Astrocyte (in vitro differentiated cells and primary cell): ENCODE measurements around the gene PVALB. TPM values are rescaled to one million over a fixed set of nuclear protein-coding genes. Genes with fewer than 3 reads are reported as not detected.

Experiments
- DNase-seq: peaks from one replicate; pipeline ENCODE4 v3.0.0-alpha.2; 2010; ENCODE audit warnings: low read depth
- FAIRE-seq: peaks from 2 replicates; lab custom pipeline; 2011; peaks lifted over from hg19 to GRCh38; lab: Jason Lieb, UNC
- H2AFZ ChIP-seq: 2 replicates; pipeline ENCODE4 v1.6.0; 2012; ENCODE audit warnings: low read depth, low read length, inconsistent platforms
- H3K27ac ChIP-seq: 2 replicates; pipeline ENCODE4 v1.5.1; 2011; ENCODE audit warnings: low read depth, low read length, inconsistent platforms
- H3K27me3 ChIP-seq: 2 replicates; pipeline ENCODE4 v1.6.0; 2011; ENCODE audit warnings: low read length, inconsistent platforms; ENCODE audit not compliant: insufficient read depth
- H3K36me3 ChIP-seq: 2 replicates; pipeline ENCODE4 v1.5.1; 2011; ENCODE audit warnings: low read length, inconsistent platforms; ENCODE audit not compliant: insufficient read depth
- H3K4me1 ChIP-seq: 2 replicates; pipeline ENCODE4 v1.5.1; 2011; ENCODE audit warnings: low read length, inconsistent platforms; ENCODE audit not compliant: insufficient read depth
- H3K4me2 ChIP-seq: 2 replicates; pipeline ENCODE4 v1.6.0; 2012; ENCODE audit warnings: low read length, inconsistent platforms
- H3K4me3 ChIP-seq: 2 replicates; pipeline ENCODE4 v1.5.1; 2011; ENCODE audit warnings: low read depth, mild to moderate bottlenecking, low read length, inconsistent platforms; ENCODE audit not compliant: insufficient read depth
- H3K79me2 ChIP-seq: 2 replicates; pipeline ENCODE4 v1.6.0; 2012; ENCODE audit warnings: mild to moderate bottlenecking, low read length, inconsistent platforms; ENCODE audit not compliant: insufficient read depth
- H3K9ac ChIP-seq: 2 replicates; pipeline ENCODE4 v1.6.0; 2012; ENCODE audit warnings: mild to moderate bottlenecking, low read length, inconsistent platforms
- H3K9me3 ChIP-seq: 2 replicates; pipeline ENCODE4 v1.5.1; 2012; ENCODE audit warnings: low read depth, mild to moderate bottlenecking, low read length, inconsistent platforms; ENCODE audit not compliant: insufficient read depth
- H4K20me1 ChIP-seq: 2 replicates; pipeline ENCODE4 v1.6.0; 2012; ENCODE audit warnings: low read length, inconsistent platforms; ENCODE audit not compliant: insufficient read depth
- H3K27ac Mint-ChIP-seq: one replicate; pipeline ENCODE4 v1.8.0; 2021; ENCODE audit warnings: mild to moderate bottlenecking, mixed read lengths; ENCODE audit not compliant: unreplicated experiment
- H3K27me3 Mint-ChIP-seq: one replicate; pipeline ENCODE4 v1.8.0; 2021; ENCODE audit warnings: low read depth, mixed read lengths; ENCODE audit not compliant: unreplicated experiment
- H3K36me3 Mint-ChIP-seq: one replicate; pipeline ENCODE4 v1.8.0; 2021; ENCODE audit warnings: low read depth, mixed read lengths; ENCODE audit not compliant: unreplicated experiment
- H3K4me1 Mint-ChIP-seq: one replicate; pipeline ENCODE4 v1.8.0; 2021; ENCODE audit warnings: low read depth, mixed read lengths; ENCODE audit not compliant: unreplicated experiment
- H3K4me3 Mint-ChIP-seq: one replicate; pipeline ENCODE4 v1.8.0; 2021; ENCODE audit warnings: mild to moderate bottlenecking, moderate library complexity, mixed read lengths; ENCODE audit not compliant: unreplicated experiment
- H3K9me3 Mint-ChIP-seq: one replicate; pipeline ENCODE4 v1.8.0; 2021; ENCODE audit warnings: mild to moderate bottlenecking, mixed read lengths; ENCODE audit not compliant: unreplicated experiment
- EZH2 ChIP-seq: IDR thresholded peaks from 2 replicates; pipeline ENCODE4 v1.6.1; 2012; ENCODE audit warnings: mild to moderate bottlenecking, low read length, inconsistent platforms; ENCODE audit not compliant: insufficient read depth
- total RNA-seq: library from RNA; stranded (reverse); gene quantifications from 2 replicates; pipeline ENCODE4 v1.2.1, GENCODE V29; 2021
- TF ChIP-seq, protein P1 (sequence below): IDR thresholded peaks from 2 replicates; pipeline ENCODE4 v1.5.1; 2011; ENCODE audit warnings: low read depth, mild to moderate bottlenecking, inconsistent platforms, low read length, moderate library complexity; ENCODE audit not compliant: insufficient read depth

The PVALB gene
- total RNA-seq, 1 donor from 2014 or later: not detected

DNA sequence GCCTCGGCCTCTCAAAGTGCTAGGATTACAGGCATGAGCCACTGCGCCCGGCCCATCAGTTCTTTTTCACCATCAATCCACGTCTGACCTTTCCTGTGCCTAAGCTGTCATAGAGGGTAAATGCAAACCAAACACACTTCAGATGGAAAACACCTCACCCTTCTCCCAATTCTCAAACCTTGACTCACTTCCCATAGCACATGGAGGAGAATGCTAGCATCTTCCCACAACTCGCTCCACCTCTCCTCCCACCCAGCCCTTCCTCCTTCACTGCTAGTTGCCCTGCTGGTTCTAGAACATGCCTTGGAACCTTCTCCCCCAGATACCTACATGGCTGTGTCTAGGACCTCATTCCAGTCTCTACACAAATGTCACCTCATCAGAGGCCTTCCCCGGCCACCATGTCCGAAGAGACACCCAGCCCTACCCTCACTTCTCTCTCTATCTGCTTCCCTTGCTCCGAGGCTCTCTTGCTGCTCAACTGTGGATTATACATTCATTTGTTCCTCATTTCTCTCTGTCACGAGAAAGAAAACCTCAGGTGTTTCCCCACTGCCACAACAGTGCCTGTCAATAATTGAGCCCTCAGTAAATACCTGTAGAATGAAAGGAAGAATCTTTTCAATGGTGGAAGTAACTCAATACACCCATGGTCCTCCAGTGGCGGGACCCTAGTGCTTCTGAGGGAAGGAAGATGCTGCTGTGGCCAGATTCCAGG lies 22.7 kb upstream of the PVALB start:
- H3K4me1 Mint-ChIP-seq: peaks cover 14% of the 10 kb centered on the region
- Histone ChIP-seq H3K36me3 (no peaks in the 10 kb centered on the region), H3K4me3 (no peak overlapping the region), H3K79me2 (no peaks in the 10 kb centered on the region), H2AFZ (no peak overlapping the region), H3K9ac (no peak overlapping the region), H3K27me3 (peaks cover 6% of the 10 kb centered on the region), H3K4me2 (no peak overlapping the region), H3K9me3 (no peaks in the 10 kb centered on the region), H3K4me1 (no peaks in the 10 kb centered on the region), H3K27ac (no peak overlapping the region), H4K20me1 (no peaks in the 10 kb centered on the region)
- peak overlapping the region; percentile 2 for H3K27ac Mint-ChIP-seq
- FAIRE-seq (no peak), DNase-seq (no peak)
- TF ChIP-seq EZH2: no peak
- TF ChIP-seq, protein P1, sequence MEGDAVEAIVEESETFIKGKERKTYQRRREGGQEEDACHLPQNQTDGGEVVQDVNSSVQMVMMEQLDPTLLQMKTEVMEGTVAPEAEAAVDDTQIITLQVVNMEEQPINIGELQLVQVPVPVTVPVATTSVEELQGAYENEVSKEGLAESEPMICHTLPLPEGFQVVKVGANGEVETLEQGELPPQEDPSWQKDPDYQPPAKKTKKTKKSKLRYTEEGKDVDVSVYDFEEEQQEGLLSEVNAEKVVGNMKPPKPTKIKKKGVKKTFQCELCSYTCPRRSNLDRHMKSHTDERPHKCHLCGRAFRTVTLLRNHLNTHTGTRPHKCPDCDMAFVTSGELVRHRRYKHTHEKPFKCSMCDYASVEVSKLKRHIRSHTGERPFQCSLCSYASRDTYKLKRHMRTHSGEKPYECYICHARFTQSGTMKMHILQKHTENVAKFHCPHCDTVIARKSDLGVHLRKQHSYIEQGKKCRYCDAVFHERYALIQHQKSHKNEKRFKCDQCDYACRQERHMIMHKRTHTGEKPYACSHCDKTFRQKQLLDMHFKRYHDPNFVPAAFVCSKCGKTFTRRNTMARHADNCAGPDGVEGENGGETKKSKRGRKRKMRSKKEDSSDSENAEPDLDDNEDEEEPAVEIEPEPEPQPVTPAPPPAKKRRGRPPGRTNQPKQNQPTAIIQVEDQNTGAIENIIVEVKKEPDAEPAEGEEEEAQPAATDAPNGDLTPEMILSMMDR: no peak
- H3K9me3 Mint-ChIP-seq: peaks cover 12% of the 10 kb centered on the region
- peaks cover 40% of the 10 kb centered on the region for H3K27me3 Mint-ChIP-seq
- no peaks in the 10 kb centered on the region for H3K36me3 Mint-ChIP-seq
- no peak overlapping the region for H3K4me3 Mint-ChIP-seq

DNA sequence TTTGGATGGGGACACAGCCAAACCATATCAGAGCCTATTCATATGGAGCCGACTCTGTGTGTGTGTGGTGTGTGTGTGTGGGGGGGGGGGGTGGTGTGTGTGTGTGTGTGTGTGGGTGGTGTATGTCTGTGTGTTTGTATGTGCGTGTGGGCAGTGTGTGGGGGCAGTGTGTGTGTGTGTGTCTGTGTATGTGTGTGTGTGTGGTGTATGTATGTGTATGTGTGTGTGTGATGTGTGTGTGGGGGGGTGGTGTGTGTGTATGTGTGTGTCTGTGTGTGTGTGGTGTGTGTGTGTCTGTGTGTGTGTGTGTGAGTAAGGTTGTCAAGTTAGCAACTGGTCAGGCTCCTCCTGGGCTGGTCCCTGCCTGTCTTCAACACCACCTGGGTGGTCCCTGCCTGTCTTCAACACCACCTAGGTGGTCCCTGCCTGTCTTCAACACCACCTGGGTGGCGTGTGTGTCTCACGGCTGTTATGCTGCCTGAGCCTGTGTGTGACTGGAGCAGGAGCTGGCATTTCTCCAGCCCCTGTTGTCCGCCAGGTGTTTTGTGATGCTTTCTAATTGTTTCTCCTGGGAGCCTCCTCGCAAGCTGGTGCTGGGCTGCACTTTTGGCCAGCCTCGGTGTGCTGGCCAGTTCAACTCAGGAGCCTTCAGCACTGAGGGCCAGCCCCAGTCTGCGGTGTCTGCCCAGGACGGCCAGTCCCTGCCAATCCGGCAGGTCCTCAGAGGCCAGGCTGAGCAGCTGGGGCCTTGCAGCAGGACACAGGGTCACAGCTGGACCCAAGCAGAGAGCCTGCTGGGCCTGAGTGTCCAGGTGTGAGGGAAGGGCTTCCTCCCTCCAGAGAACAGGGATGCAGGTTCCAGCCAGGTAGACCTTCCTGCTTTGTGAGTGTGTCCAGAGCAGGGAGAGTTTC lies 21.5 kb upstream of the PVALB start:
- no peak for FAIRE-seq
- no peak overlapping the region for H3K4me3 Mint-ChIP-seq
- peaks cover 36% of the 10 kb centered on the region for H3K27me3 Mint-ChIP-seq
- no peaks in the 10 kb centered on the region for H3K4me1 ChIP-seq
- no peak for DNase-seq
- H3K4me1 Mint-ChIP-seq: peaks cover 14% of the 10 kb centered on the region
- peaks cover 12% of the 10 kb centered on the region for H3K9me3 Mint-ChIP-seq
- no peaks in the 10 kb centered on the region for H3K9me3 ChIP-seq
- H3K27ac ChIP-seq: no peak overlapping the region
- TF ChIP-seq EZH2: no peak
- TF ChIP-seq, protein P1: no peak
- no peaks in the 10 kb centered on the region for H3K36me3 ChIP-seq
- no peak overlapping the region for H3K4me2 ChIP-seq
- H3K27me3 ChIP-seq: peaks cover 6% of the 10 kb centered on the region
- no peak overlapping the region for H2AFZ ChIP-seq
- no peaks in the 10 kb centered on the region for H4K20me1 ChIP-seq
- H3K9ac ChIP-seq: no peak overlapping the region
- H3K79me2 ChIP-seq: no peaks in the 10 kb centered on the region
- H3K4me3 ChIP-seq: no peak overlapping the region
- no peak overlapping the region for H3K27ac Mint-ChIP-seq
- no peaks in the 10 kb centered on the region for H3K36me3 Mint-ChIP-seq
